ENCODE measurements around the gene SLC47A2.

SLC47A2 gene

DNA sequence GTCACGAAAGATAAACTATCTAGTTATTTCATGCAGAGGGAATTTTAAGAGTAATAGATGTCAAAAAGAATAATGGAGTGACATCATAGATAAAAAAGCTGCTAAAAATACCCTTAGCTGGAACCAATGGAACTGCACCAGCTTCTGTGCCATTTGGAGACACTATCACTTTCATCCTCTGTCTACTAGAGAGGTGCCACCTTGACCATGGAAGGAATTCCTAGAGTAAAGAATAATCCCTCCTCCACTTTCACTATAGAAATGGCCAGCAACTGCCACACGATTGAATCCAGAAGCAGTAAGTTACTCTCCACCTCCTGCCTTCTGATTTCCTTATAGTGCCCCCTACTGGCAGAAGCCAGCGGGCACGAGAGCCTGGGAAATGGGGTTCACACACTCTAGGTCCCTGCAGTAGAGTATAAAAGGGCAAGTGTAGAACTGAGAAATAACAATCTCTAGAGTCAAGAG, 70.6 kb downstream of the SLC47A2 start:
- DNase-seq (ENCODE audit: low read depth in 2 of 2), result no peak

DNA sequence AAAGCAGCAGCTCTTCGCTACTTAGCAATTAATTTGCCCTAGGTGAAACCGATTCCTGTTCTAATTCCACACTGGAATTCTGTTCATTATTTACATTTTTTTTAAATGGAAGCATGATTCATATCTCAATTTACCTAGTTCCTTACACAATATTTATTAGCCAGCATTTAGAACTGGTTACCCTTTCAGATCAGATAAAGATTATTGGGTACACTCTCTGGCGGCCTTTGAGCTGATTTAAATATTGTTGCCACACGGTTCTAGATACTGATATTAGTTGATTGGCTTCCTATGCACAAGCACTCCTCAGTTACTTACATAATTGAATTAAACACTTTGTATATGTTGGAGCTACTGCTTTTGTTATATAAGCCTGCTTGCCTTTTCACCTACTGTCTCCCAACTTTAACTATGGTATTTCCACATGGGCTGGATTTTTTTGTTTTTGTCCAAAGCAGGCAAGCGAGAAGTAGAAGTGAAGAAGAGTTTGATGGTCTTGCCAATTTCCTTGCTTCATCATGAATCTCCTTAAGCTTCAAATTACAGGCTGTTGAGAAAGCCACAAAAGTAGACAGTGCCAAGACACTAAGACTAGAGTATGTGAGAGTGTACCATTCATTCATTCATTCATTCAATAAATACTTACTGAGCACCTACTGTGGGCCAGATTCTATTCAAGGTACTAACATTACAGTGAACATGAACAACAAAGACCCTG, 71.7 kb downstream of the SLC47A2 start:
- DNase-seq (ENCODE audit: low read depth in 2 of 2), result no peak

DNA sequence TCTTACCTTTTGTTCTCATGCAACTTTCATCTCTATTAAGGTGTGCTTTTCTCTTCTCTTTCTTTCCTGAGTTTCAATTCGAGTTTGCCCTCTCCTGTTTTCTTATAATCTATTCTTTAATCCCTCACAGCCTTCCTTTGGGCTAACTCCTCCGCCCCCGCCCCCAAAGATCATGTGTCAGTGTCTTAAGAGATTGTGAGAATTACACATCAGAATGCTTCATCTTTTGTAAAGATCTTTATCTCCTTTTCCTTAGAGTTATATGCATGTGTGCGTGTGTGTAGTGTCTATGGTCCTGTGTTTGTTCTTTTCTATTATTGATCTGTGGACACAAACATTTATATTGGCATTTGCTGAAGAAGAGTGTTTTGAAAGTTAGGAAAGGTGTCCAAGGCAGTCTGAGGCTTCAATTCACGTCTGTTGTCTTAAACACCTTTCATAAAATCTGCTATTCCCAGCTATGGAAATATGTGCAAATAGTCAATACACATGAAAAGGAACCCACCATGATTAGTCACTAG, 74.0 kb downstream of the SLC47A2 start:
- DNase-seq (ENCODE audit: low read depth in 2 of 2), result no peak

DNA sequence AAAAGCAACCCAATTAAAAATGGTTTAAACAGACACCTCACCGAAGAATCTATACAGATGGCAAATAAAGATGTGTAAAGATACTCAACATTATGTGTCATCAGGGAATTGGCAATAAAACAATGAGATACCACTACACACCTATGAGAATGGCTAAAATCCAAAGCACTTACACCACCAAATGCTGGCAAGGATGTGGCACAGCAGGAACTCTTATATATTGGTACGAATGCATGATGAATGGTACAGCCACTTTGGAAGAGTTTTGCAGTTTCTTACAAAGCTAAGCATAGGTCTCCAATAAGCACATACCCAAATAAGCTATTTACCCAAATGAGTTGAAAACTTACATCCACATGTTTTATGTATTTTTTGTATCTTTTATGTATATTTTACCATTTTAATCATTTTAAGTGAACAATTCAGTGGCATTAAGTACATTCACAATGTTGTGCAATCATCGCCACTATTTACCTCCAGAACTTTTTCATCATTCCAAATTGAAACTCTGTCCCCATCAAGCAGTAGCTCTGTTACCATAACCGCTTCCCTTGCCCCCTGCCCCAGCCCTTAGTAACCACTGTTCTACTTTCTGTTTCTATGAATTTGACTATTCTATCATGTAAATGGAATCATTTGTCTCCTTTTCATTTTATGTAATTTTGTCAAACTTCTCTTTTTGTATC, 74.6 kb downstream of the SLC47A2 start:
- no peak for DNase-seq (ENCODE audit: low read depth in 2 of 2)

DNA sequence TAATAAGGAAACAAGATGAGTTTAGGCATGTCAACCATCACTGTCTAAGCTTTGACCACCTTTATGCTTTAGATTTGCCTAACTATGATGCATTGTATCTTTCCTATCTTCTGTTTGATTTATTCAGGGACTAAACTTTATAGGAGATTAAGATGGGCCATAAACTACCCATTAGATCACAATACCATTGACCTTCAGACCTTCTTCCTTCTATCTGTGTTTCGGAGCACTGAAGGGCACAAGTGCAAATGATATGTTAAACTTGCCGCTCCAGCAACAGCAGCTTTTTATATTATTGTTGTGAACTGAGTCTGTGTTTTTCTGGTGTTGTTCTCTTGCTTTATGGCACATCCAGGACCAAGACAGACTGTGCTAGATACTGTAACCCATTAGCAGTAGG, 84.5 kb downstream of the SLC47A2 start:
- DNase-seq (ENCODE audit: low read depth in 2 of 2), result no peak

DNA sequence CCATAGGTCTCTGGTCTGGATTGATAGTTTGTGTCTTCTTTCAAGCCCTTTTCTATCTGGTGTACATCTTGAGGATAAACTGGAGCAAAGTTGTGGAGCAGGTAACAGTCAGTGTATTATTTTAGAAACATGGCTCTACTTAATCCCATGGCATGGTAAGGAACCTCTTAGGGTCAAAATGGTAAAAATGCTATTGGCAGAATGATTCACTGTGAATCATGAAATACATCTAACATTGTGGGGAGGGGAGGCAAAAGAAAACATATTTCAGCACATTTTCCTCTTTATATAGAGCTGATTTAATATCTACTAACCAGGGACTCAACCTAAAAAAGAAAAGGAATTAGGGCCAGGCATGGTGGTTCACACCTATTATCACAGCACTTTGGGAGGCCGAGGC, 85.7 kb downstream of the SLC47A2 start:
- no peak for DNase-seq (ENCODE audit: low read depth in 2 of 2)

DNA sequence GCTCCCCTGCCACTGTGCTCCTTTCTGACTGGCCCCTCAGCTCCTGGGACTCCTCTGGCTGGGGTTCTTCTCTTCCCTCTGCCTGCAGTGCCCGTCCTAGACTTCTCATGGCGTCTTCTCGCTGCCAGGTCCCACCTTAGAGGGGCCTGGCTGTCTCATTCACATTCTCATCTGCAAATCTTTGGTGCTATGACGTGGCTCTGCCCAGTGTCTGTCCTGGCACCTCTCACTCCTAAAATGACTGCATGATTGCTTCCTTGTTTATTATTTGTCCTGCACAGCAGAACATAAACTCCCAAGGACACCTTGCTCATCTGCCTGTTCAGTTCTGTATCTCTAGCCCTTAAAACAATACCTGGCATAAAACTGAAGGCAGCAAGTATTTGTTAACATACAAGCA, 86.3 kb downstream of the SLC47A2 start:
- no peak for DNase-seq (ENCODE audit: low read depth in 2 of 2)

DNA sequence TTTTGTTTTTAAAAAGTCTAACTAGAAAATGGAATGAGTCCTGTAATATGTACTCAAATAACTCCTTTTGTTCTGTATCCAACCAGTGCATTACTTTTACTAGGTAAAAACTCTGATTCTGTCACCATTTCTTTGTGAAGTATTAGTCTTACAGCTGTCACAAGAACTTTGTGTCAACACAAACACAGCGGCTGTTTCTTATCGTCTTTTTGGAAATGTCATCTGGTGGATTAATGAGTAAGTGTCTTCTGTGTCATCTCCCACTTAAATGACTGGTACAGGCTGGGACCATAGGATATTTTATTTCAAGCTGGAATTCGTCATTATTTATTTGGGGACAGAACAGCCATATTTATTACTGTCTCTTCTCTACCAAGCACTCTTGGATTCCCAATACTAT, 86.9 kb downstream of the SLC47A2 start:
- no peak for DNase-seq (ENCODE audit: low read depth in 2 of 2)
